Measurements from ENCODE around the gene RFX3.

Gene RFX3

DNA sequence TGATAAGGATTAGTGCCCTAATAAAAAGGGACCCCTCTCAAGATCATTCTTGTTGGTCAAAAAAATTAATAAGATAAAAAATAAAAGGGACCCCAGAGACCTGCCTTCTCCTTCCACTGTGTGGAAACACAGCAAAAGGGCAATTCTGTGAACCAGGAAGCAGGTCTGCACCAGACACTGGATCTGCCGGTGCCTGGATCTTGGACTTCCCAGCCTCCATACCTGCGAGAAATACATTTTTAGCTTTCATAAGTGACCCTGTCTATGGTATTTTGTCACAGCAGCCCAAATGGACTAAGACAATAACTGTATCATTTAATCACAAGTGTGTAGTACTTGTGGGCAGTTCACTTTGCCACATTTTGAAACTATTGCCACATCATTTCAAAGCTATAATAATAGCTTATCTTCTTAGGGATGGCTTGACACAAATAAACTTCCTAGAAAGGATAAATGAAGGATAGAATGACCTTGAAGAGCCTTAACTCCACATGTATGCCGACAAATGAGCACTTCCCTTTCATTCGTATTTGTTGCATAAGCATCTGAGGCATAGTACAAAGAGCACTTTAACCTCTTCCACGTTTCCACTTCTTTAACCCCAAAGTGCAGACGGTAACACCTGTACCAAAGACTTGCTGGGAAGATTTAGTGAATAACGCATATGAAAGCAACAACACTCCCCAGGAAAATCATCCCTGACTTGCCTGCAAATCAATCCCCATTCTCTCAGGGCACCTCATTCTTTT is 336.5 kb downstream of the RFX3 start:
- DNase-seq, result no peak

- DNase-seq, result no peak
These were observed 339.1 kb downstream of the RFX3 start for GRCh38 chr9:3186751-3187150.

- peak; percentile 61 for DNase-seq
These were observed 344.5 kb downstream of the RFX3 start for GRCh38 chr9:3181049-3181953.

GRCh38 chr9:3180696-3181048 is 345.1 kb downstream of the RFX3 start:
- no peak for DNase-seq

DNA sequence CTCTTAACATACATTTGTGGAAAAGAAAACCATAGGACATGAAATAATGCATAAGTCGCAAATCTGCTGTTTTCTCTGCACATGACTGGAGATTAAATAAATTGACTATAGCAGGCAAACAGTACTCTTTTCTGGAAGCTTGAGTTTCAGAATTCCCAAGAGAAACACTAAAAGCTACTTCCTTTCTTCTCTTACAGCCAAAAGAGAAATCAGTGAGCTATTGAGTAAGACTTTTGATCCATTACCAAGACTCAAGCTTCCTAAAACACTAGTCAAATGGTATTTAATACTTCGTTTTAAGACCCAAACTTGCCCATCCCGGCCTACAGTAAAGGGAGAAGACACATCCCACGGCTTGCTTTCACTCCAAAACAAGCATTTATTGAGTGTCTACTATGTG is 346.1 kb downstream of the RFX3 start:
- no peak for DNase-seq

GRCh38 chr9:3177936-3178335 is 347.9 kb downstream of the RFX3 start:
- no peak for DNase-seq

DNA sequence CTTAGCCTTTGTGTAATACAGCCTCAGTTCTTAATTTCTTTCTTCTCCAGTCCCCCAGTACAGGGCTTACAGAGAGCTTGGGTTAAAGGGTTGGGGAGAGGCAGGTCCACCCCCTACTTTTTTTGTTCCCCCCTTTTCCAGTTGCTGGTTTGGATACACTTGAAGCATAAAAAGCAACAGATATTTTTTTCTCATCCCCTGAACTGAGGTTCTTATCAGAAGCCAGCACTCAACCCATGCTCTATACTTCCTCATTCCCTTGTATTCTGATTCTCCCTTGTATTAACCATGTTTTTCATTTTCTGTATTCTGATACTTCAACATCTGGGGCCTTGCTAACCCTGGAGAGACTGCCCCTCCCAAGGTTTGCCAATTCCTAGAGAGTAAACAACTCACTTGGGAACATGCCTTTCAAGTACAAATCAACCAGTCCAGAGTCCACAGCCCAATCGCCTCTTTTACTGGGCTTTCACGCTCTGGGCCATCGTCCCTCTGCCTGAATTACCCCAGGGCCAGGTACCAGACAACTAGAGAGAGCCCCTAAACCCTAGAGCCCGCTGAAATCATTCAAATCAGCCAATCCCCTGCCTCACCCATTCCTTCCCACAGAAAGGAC is 348.5 kb downstream of the RFX3 start:
- DNase-seq, result no peak

DNA sequence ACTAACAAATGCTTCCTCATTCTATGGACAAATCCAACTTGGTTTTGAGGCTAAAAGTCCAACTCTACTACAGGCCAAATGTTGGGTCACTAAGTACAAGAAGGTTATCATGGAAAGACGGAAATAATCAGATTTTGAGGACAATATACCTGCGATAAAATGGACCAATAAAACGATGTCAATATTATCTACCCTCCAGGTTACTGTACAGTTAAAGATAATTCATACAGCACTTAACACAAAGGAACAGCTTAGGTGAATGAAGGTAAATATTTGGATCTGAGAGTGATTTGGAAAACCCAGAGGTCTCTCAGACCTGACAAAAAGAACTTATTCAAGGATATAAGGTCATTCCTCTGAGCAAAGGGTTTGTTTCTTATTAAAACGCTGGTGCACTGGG is 352.4 kb downstream of the RFX3 start:
- DNase-seq, result no peak

DNA sequence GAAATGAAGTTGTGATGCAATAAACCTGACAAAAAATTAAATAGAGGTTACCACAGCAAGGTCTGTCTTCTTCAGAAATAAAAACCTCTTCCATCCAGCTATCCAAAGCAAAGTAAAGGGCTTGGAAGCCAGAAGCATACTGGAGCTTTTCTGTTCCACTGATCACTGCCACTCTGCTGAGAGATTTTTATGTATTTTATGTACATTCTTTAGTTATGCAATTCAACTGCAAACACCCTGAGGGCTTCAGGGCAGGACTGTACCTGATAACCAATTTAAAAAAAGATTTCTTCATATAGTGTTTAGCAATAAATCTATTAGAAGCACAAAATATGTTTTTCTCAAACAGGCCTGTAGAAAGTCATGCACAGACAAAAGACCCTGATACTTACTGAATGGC is 355.0 kb downstream of the RFX3 start:
- no peak for DNase-seq
